A549 treated with DMSO at 1 μM for 4 hours (cell line): Measurements from ENCODE around the gene ZBTB42. TPM values are rescaled to one million over a fixed set of nuclear protein-coding genes. Genes with fewer than 3 reads are reported as not detected.

ENCODE experiments used
- total RNA-seq: library from RNA; stranded (reverse); fragments of 200-300 nt; extraction: Qiagen RNA extraction; gene quantifications from 5 replicates; pipeline ENCODE4 v1.2.3, GENCODE V29; 2022; ENCODE audit warnings: low read depth

The ZBTB42 gene
- 2.5 to 3.7 TPM (median 3.0 TPM) in 5 replicates for total RNA-seq

DNA sequence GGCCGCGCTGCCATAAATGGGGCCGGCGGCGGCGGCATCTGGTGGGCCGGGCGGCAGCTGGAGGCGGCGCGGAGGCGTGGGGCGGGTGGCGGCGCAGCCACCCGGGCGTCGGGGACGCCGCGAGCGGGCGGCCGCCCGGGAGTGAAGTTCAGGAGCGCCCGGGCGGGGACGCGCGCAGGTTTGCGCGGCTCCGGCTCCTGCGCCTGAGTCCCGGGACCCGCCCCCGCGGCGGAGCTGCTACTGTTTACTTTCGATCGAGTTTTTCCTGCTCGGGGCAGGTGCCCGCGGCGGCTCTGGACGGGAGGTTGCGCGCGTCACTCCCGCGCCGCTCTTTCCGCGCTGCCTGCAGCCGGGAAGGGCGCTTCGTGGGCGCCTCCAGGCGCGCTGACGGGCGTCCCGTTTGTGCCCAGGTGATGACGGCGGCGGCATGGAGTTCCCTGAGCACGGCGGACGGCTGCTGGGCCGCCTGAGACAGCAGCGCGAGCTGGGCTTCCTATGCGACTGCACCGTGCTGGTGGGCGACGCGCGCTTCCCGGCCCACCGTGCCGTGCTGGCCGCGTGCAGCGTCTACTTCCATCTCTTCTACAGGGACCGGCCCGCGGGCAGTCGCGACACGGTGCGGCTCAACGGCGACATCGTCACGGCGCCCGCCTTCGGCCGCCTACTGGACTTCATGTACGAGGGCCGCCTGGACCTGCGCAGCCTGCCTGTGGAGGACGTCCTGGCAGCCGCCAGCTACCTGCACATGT, at the start of gene ZBTB42:
ZBTB42 (plus strand) TSS at position 331 of the 749 bp plus-strand sequence; CDS start at position 428, 97 bp downstream.

GRCh38 chr14:104752735-104753527, 48.0 kb upstream of the ZBTB42 start, which contains the start of gene SIVA1:
SIVA1 (plus strand) TSS chr14:104753147; CDS start chr14:104753202, 55 bp downstream.

DNA sequence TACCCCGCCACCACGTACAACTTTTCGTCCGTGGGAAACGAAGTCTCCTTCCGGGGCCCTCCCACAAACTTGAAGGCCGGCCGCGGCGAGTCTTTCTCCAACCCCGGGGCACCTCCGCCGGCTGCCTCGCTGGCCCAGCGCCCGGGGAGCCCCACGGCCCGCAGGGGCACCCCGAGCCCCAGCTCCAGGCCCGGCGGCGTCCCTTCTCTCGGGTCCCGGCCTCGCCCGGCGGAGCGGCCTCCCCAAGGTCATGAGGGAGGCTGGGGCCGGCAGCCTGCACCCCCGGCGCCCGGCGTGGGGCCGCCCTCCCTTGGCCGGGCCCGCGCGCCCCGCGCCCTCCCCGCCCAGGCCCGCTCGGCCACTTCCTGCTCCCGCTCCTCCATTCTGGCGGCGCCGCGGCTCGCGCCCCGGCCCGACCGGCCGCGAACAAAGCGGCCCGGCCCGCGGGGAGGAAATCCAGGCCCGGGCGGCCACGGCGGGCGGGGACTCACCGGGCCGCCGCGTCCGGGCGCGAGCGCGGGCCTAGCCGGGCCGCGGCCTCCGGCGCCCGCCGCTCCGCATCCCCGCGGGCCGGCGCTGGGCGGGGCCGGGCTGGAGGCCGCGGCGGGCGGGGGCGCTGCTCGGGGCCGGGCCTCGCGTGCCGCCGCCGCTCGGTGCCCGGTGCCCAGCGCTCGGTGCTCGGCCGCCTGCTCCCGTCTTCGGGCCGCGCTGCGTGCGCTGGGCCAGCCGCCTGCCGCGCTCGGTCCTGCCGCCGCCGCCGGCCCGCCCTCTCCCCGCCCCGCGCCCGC, 5.7 kb upstream of the ZBTB42 start, which contains the start of gene AKT1:
AKT1 (minus strand) TSS at position 756 of the 788 bp plus-strand sequence. CDS start 3,105 bp downstream, outside the sequence.

Other genes with a start within 250 kb of the ZBTB42 start
- gene C14orf180, start 221.3 kb upstream of the ZBTB42 start, total RNA-seq = not detected in 5 replicates
- gene TMEM179, start 196.3 kb upstream of the ZBTB42 start, total RNA-seq = 0.10 to 0.52 TPM (median 0.29 TPM) in 5 replicates
- 83.3 to 149 TPM (median 135 TPM) in 5 replicates for gene INF2, start 111.5 kb upstream of the ZBTB42 start, total RNA-seq
- 5.4 to 8.0 TPM (median 6.4 TPM) in 5 replicates for gene ADSS1, start 76.9 kb upstream of the ZBTB42 start, total RNA-seq
- gene SIVA1, start 48.0 kb upstream of the ZBTB42 start, total RNA-seq = 145 to 215 TPM (median 170 TPM) in 5 replicates
- 85.1 to 117 TPM (median 103 TPM) in 5 replicates for gene AKT1, start 5.4 kb upstream of the ZBTB42 start, total RNA-seq
- gene CEP170B, start 64.2 kb downstream of the ZBTB42 start, total RNA-seq = 19.3 to 26.4 TPM (median 23.0 TPM) in 5 replicates
- gene PLD4, start 123.8 kb downstream of the ZBTB42 start, total RNA-seq = 0.05 to 0.17 TPM (median 0.10 TPM) in 4 of 5 replicates, not detected in the other
- 202 to 234 TPM (median 210 TPM) in 5 replicates for gene AHNAK2, start 177.3 kb downstream of the ZBTB42 start, total RNA-seq
- 15.9 to 17.7 TPM (median 16.7 TPM) in 5 replicates for gene CLBA1, start 184.7 kb downstream of the ZBTB42 start, total RNA-seq
- 52.2 to 65.7 TPM (median 53.0 TPM) in 5 replicates for gene CDCA4, start 220.0 kb downstream of the ZBTB42 start, total RNA-seq